Measurements from ENCODE around the gene PJA2.

- no peak for TF ChIP-seq CTCF (IDR thresholded peaks at IDR 0.05)
- TF ChIP-seq ZFX (IDR thresholded peaks at IDR 0.05; ENCODE audit: borderline replicate concordance): no peak
These were observed 97.1 kb downstream of the PJA2 start for GRCh38 chr5:109312695-109313094.
